SH-SY5Y (cell line): ENCODE results near the gene MSMB.

Experiments
- GATA2 ChIP-seq: IDR thresholded peaks from 2 replicates; pipeline ENCODE4 v1.6.1; 2011; ENCODE audit warnings: mild to moderate bottlenecking, low read depth, low read length
- GATA3 ChIP-seq: IDR thresholded peaks from 2 replicates; pipeline ENCODE4 v1.6.1; 2011; ENCODE audit warnings: low read depth, mild to moderate bottlenecking, low read length, moderate library complexity

GRCh38 chr10:46001187-46001756, 44.8 kb downstream of the MSMB start:
- TF ChIP-seq GATA3 (no peak), GATA2 (no peak)
